GM13977 (cell line): ENCODE data around the gene ENTR1.

Experiments used
- DNase-seq: peaks from one replicate; pipeline ENCODE4 v3.0.0; 2012; ENCODE audit warnings: low spot score
- CTCF ChIP-seq: IDR thresholded peaks from 2 replicates; pipeline ENCODE4 v1.5.1; 2012; ENCODE audit warnings: mild to moderate bottlenecking, control low read depth; ENCODE audit not compliant: insufficient read depth; ENCODE audit errors: extremely low read depth, missing control alignments
- in situ Hi-C: fragments of 300-500 bp; cut with MboI; formaldehyde crosslinking; loops from one replicate; pipeline ENCODE4 v1.12.0; 2022; ENCODE audit warnings: low sequenced_read_pairs, low pct_unique_long_range_greater_than_20kb, mixed read lengths, inconsistent platforms; ENCODE audit not compliant: unreplicated experiment

ENTR1 gene

GRCh38 chr9:136379401-136379800 is 31.0 kb downstream of the ENTR1 start:
- no peak for DNase-seq
- in situ Hi-C loops = no loop called here
- TF ChIP-seq CTCF = no peak

- in situ Hi-C loops = no loop called here
- no peak for TF ChIP-seq CTCF
- no peak for DNase-seq
Measured at GRCh38 chr9:136379003-136379287, 31.5 kb downstream of the ENTR1 start.

- DNase-seq = no peak
- TF ChIP-seq CTCF = no peak
- in situ Hi-C loops = no loop called here
Measured at GRCh38 chr9:136378170-136379002, 32.0 kb downstream of the ENTR1 start.

- no peak for TF ChIP-seq CTCF
- no peak for DNase-seq
- in situ Hi-C loops = no loop called here
Measured at GRCh38 chr9:136377341-136378169, 32.9 kb downstream of the ENTR1 start.

- no peak for TF ChIP-seq CTCF
- DNase-seq = no peak
- in situ Hi-C loops = no loop called here
Measured at GRCh38 chr9:136376457-136376856, 34.0 kb downstream of the ENTR1 start.

GRCh38 chr9:136375096-136375495 is 35.3 kb downstream of the ENTR1 start:
- no peak for DNase-seq
- no peak for TF ChIP-seq CTCF
- in situ Hi-C loops = no loop called here
